ENCODE results near the gene FAM193B. TPM values are rescaled to one million over a fixed set of nuclear protein-coding genes. Genes with fewer than 3 reads are reported as not detected.

The FAM193B gene
- total and polyA plus RNA-seq, 2 of the 13 experiments (the other 11 are each of a cell fraction or from before 2014, with no cell fraction given): 21.2 to 40.9 TPM

DNA sequence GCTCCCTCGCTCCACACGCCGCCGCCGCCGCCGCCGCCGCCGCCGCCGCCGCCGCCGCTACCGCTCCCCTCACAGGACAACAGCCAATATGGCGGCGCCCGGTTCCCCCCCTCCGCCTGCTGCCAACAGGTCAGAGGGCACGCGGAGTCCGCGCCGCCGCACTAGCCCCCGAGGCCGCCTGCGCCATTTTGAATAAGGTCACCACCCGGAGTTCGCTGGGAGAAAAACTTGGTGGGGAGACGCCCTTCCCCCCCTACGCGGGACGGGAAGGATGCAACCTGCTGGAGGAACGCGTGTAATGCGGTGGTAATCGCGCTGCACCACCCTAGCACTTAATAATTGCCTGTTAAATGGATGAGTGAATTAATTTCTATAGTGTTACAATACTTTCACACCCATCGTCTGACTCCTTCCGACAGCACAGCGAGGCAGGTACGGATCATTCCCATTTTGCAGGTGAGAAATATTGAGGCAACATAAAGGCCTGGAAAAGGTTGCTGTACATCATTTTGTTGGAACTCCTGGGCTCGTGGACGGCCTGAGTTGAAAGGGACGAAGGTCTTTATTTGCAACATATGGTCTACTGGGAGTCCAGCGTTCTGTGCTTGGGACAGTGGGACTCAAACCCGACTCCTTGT, at the start of gene FAM193B (continued):
- TF ChIP-seq ZKSCAN5 (CRISPR knock-in tag; IDR thresholded peaks at IDR 0.05) (no peak), PAF1 (CRISPR knock-in tag; IDR thresholded peaks at IDR 0.05) (no peak), SMAD9 (CRISPR knock-in tag; IDR thresholded peaks at IDR 0.05) (no peak), ZMAT3 (CRISPR knock-in tag; conservative IDR thresholded peaks at IDR 0.05) (peak; percentile 47; the same call in 1 of the 2 replicates), ZNF772 (CRISPR knock-in tag; IDR thresholded peaks at IDR 0.05) (no peak), ZFP90 (CRISPR knock-in tag; IDR thresholded peaks at IDR 0.05; ENCODE audit: borderline replicate concordance) (no peak), ZNF720 (CRISPR knock-in tag; IDR thresholded peaks at IDR 0.05) (no peak), ZNF317 (CRISPR knock-in tag; IDR thresholded peaks at IDR 0.05) (no peak), ZNF382 (CRISPR knock-in tag; IDR thresholded peaks at IDR 0.05; ENCODE audit: borderline replicate concordance) (no peak), KDM5A (IDR thresholded peaks at IDR 0.05; ENCODE audit: borderline replicate concordance, low read length) (no peak), FOXP1 (IDR thresholded peaks at IDR 0.05) (no peak), FOXP1 (CRISPR knock-in tag; IDR thresholded peaks at IDR 0.05) (0 out of 2 replicates have a peak, but pooled peaks have one; percentile 11), PPARG (CRISPR knock-in tag; conservative IDR thresholded peaks at IDR 0.05) (peak; percentile 56; the same call in 1 of the 2 replicates), SMAD1 (CRISPR knock-in tag; IDR thresholded peaks at IDR 0.05; ENCODE audit: borderline replicate concordance, low read depth) (no peak), MAZ (IDR thresholded peaks at IDR 0.05; ENCODE audit: borderline replicate concordance, low read depth, low read length) (no peak), MAZ (CRISPR knock-in tag; IDR thresholded peaks at IDR 0.05; ENCODE audit: low read depth) (peak; percentile 29; the same call in 1 of the 2 replicates), PTBP1 (IDR thresholded peaks at IDR 0.05; ENCODE audit: low read depth, low read length, poor library complexity, severe bottlenecking) (no peak), MTA3 (CRISPR knock-in tag; IDR thresholded peaks at IDR 0.05) (no peak), TAF15 (IDR thresholded peaks at IDR 0.05; ENCODE audit: low read depth, low read length, poor library complexity, severe bottlenecking) (no peak), ETV6 (CRISPR knock-in tag; conservative IDR thresholded peaks at IDR 0.05) (no peak), NR2C2 (CRISPR knock-in tag; IDR thresholded peaks at IDR 0.05; ENCODE audit: borderline replicate concordance) (peak; percentile 99), MYNN (CRISPR knock-in tag; IDR thresholded peaks at IDR 0.05; ENCODE audit: low read depth) (no peak), ZBTB21 (CRISPR knock-in tag; IDR thresholded peaks at IDR 0.05) (no peak), SIN3A (IDR thresholded peaks at IDR 0.05; ENCODE audit: borderline replicate concordance, low read depth, low read length) (peak; percentile 54; the same call in 1 of the 2 replicates), NFE2L2 (IDR thresholded peaks at IDR 0.05; ENCODE audit: low read length) (no peak), FOSL2 (CRISPR knock-in tag; IDR thresholded peaks at IDR 0.05) (peak; percentile 24; the same call in 1 of the 2 replicates)
- TF ChIP-seq, protein P1, sequence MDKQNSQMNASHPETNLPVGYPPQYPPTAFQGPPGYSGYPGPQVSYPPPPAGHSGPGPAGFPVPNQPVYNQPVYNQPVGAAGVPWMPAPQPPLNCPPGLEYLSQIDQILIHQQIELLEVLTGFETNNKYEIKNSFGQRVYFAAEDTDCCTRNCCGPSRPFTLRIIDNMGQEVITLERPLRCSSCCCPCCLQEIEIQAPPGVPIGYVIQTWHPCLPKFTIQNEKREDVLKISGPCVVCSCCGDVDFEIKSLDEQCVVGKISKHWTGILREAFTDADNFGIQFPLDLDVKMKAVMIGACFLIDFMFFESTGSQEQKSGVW (CRISPR knock-in tag; IDR thresholded peaks at IDR 0.05; ENCODE audit: borderline replicate concordance): no peak
- TF ChIP-seq, protein P2, sequence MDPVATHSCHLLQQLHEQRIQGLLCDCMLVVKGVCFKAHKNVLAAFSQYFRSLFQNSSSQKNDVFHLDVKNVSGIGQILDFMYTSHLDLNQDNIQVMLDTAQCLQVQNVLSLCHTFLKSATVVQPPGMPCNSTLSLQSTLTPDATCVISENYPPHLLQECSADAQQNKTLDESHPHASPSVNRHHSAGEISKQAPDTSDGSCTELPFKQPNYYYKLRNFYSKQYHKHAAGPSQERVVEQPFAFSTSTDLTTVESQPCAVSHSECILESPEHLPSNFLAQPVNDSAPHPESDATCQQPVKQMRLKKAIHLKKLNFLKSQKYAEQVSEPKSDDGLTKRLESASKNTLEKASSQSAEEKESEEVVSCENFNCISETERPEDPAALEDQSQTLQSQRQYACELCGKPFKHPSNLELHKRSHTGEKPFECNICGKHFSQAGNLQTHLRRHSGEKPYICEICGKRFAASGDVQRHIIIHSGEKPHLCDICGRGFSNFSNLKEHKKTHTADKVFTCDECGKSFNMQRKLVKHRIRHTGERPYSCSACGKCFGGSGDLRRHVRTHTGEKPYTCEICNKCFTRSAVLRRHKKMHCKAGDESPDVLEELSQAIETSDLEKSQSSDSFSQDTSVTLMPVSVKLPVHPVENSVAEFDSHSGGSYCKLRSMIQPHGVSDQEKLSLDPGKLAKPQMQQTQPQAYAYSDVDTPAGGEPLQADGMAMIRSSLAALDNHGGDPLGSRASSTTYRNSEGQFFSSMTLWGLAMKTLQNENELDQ (CRISPR knock-in tag; IDR thresholded peaks at IDR 0.05; ENCODE audit: borderline replicate concordance): no peak
- TF ChIP-seq, protein P3, sequence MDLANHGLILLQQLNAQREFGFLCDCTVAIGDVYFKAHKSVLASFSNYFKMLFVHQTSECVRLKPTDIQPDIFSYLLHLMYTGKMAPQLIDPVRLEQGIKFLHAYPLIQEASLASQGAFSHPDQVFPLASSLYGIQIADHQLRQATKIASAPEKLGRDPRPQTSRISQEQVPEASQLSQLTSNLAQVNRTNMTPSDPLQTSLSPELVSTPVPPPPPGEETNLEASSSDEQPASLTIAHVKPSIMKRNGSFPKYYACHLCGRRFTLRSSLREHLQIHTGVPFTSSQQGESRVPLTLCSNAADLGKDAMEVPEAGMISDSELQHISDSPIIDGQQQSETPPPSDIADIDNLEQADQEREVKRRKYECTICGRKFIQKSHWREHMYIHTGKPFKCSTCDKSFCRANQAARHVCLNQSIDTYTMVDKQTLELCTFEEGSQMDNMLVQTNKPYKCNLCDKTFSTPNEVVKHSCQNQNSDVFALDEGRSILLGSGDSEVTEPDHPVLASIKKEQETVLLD (CRISPR knock-in tag; IDR thresholded peaks at IDR 0.05; ENCODE audit: low read depth): peak; percentile 77
